Superior temporal gyrus (tissue), 1 donor: Measurements from ENCODE around the gene ACOT12.

Experiments used
- DNase-seq: peaks from one replicate; pipeline ENCODE4 v3.0.0-alpha.2; 2016; ENCODE audit errors: extremely low spot score

ACOT12 gene

DNA sequence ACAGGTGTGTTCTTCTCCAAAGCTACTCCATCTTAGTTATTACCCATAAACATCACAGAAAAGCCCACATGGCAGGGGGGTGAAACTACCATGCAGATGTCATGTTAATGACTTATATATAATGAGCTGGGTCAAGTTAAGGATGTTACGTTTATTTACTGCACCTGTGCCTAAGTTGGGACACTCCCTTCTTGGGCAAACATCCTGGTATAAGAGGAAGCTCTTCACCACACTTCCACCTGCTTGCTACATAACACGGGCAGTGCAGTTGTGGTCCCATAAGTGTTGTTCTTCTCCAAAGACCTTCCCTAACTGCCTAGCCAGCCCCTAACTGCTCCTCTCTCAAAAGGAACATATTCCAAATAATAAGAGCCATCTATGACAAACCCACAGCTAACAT, 101.8 kb downstream of the ACOT12 start:
- DNase-seq = no peak

DNA sequence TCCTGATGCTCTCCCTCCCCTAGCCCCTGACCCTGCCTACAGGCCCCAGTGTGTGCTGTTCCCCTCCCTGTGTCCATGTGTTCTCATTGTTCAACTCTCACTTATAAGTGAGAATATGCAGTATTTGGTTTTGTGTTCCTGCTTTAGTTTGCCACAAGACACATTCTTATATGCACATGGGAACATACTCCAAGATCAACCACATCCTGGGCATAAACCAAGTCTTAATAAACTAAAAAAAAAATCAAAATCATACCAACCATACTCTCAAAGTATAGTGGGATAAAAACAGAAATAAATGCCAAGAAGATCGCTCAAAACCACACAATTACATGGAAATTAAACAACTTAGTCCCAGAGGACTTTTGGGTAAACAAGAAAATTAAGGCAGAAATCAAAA, 103.8 kb downstream of the ACOT12 start:
- DNase-seq = no peak

DNA sequence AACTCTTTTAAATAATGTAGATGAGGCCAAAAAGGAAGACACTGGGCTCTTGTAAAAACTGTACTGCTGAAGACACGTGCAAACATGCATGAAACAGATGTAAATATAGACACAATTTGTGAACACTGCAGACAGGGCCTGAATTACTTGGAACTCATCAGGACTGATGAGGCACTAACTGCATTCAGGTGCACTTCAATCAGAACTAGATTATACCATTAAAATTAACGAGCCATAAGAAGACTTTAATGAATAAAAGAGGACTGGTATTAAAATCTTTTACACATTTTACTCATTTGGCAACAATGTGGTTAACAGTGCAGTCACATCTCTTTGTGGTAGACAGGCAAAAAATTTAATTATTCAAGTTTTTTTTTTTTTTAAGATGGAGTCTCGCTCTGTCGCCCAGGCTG, 105.9 kb downstream of the ACOT12 start:
- DNase-seq = no peak

DNA sequence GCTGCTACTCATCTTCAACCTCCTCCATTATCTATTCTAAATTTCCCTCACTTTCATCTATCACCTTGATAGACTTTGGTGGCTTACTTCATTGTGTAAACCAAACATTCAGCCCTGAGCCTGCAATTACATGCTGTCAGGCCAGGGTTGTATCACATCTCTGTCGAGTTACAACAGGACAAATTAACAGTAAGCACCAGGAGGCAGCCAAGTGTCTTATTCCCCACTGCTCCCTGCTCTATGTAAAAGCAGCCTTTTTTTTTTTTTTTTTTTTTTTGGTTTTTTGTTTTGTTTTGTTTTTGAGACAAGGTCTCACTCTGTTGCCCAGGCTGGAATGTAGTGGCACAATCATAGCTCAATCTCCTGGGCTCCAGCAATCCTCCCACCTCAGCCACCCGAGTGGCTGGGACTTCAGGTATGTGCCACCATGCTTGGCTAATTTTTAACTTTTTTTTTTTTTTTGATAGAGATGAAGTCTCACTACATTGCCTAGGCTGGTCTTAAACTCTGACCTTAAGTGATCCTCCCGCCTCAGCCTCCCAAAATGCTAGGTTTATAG, 107.8 kb downstream of the ACOT12 start:
- DNase-seq = no peak

DNA sequence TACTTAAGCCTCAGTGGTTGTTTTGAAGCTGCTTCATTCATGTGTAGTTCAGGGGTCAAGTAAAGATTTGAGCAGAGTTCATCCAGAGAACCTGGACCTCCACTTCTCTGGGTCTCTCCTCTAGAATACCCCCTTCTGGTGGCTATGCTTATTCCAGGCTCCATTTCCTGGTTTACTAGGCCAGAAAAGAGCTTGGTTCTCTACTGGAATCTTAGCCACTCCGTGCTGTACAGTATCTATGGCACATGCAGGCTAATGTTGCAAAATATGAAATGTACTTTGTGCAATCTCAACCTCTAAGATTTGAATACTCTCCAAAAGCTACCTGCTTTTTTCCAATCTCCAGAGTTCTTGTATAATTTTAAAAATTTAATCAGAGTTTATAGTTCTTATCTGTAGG, 110.0 kb downstream of the ACOT12 start:
- DNase-seq = no peak
